ENCODE measurements around the gene AP1G2. TPM values are rescaled to one million over a fixed set of nuclear protein-coding genes. Genes with fewer than 3 reads are reported as not detected.
"Not testable (repeated sequence)": the region's sequence is repeated elsewhere in the genome, so short reads cannot be mapped to it uniquely, and the experiment has no call there.

AP1G2 gene
- total and polyA plus RNA-seq, 2 of the 4 experiments (the other 2 are of a cell fraction): 2.9 to 19.2 TPM

DNA sequence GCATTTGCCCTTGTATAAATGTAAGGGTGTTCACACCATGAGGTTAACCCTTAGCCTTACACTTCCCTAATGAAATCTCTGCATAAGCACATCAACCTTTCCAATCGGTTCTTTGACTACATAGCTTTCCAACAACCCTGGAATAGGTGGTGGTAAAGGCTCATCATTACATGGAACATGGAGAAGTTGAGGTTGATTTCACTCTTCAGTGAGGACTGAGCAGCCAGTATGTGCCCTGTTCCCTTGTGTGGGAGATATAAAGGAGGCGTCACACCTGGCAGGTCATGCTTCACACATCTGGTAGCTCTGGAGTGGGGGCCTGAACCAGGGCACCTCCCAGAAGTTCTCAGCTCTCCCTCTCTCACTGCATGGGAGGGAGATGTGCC, 32.7 kb upstream of the AP1G2 start:
- TF ChIP-seq, protein P1, sequence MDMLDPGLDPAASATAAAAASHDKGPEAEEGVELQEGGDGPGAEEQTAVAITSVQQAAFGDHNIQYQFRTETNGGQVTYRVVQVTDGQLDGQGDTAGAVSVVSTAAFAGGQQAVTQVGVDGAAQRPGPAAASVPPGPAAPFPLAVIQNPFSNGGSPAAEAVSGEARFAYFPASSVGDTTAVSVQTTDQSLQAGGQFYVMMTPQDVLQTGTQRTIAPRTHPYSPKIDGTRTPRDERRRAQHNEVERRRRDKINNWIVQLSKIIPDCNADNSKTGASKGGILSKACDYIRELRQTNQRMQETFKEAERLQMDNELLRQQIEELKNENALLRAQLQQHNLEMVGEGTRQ (IDR thresholded peaks at IDR 0.05; ENCODE audit: low read depth, low read length): no peak
- no peak for TF ChIP-seq MAFK (IDR thresholded peaks at IDR 0.05; ENCODE audit: low read depth, low read length)
- ATAC-seq (ENCODE audit: low read depth): no peak

DNA sequence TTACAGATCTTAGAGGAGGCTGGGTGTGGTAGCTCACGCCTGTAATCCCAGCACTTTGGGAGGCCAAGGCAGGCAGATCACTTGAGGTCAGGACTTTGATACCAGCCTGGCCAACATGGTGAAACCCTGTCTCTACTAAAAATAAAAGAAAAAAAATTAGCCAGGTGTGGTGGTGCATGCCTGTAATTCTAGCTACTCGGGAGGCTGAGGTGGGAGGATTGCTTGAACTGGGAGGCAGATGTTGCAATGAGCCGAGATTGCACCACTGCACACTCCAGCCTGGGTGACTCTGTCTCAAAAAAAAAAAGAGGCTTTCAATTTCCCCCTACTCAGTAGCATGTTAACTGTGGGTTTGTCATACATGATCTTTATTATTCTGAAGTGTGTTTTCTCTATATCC, 26.6 kb upstream of the AP1G2 start:
- intact Hi-C loops (cut with micrococcal nuclease): loop anchor here (2.0 kb wide), 1 partner anchor 29 kb away; no protein-coding TSS in a partner anchor
- H3K23ac ChIP-seq (ENCODE audit: low read depth, low read length); H3K56ac ChIP-seq (ENCODE audit: extremely low read depth, insufficient read depth, low read length); H3K27me3 ChIP-seq (ENCODE audit: control insufficient read depth, insufficient read depth, low read length); dilution Hi-C loops (cut with HindIII; ENCODE audit: low sequenced_read_pairs, unreplicated experiment); H3K9me3 ChIP-seq (ENCODE audit: control insufficient read depth, insufficient read depth, low read length); H3K27ac ChIP-seq (ENCODE audit: insufficient read depth, low read length); ATAC-seq (ENCODE audit: low read depth); H4K8ac ChIP-seq (ENCODE audit: low read depth in 2 of 2, low read length in 2 of 2); in situ Hi-C loops (cut with MboI; ENCODE audit: low sequenced_read_pairs); H2BK15ac ChIP-seq (ENCODE audit: low read depth, low read length); H3K4me1 ChIP-seq (ENCODE audit: control insufficient read depth, insufficient read depth, low read length); H2AK9ac ChIP-seq (replicated peaks; ENCODE audit: low read depth, low read length, poor library complexity); H4K20me1 ChIP-seq (ENCODE audit: insufficient read depth, low read length); H2BK120ac ChIP-seq (ENCODE audit: low read depth, low read length); POLR2A ChIA-PET (ENCODE audit: unreplicated experiment); H4K91ac ChIP-seq (ENCODE audit: insufficient read depth, low read depth, low read length); H3K4ac ChIP-seq (ENCODE audit: low read depth, low read length); H3K18ac ChIP-seq (ENCODE audit: low read depth, low read length); H2BK5ac ChIP-seq (ENCODE audit: low read depth, low read length, poor library complexity, severe bottlenecking); DNase-seq; H3K4me2 ChIP-seq (ENCODE audit: low read depth, low read length); H3K9ac ChIP-seq (ENCODE audit: low read depth, low read length); H3K79me1 ChIP-seq (ENCODE audit: low read depth in 1 of 2, low read length in 2 of 2); H4K5ac ChIP-seq (ENCODE audit: low read depth, low read length); H2AK5ac ChIP-seq (ENCODE audit: low read depth, low read length); H2BK20ac ChIP-seq (ENCODE audit: low read depth, low read length); H3K4me3 ChIP-seq (ENCODE audit: insufficient read depth, low read depth, low read length); H3K36me3 ChIP-seq (ENCODE audit: control insufficient read depth, insufficient read depth, low read length); CTCF ChIA-PET; H2AFZ ChIP-seq (replicated peaks; ENCODE audit: low read length, poor library complexity); H3K14ac ChIP-seq (replicated peaks; ENCODE audit: low read depth, low read length); H3K9me1 ChIP-seq (ENCODE audit: insufficient read depth, low read length); BruUV-seq (replicated peaks): not testable (repeated sequence)
- no CpG with 5 or more reads among the region's 3 CpGs for WGBS, 2 experiments (ENCODE audit: extremely low coverage in 2 of 2, insufficient read length in 1 of 2)

More for the DNA sequence above, 32.7 kb upstream of the AP1G2 start:
- BruUV-seq (replicated peaks): no TSS peak
- H2BK5ac ChIP-seq (ENCODE audit: low read depth, low read length, poor library complexity, severe bottlenecking): no peak overlapping the region
- H3K9ac ChIP-seq (ENCODE audit: low read depth, low read length): no peak overlapping the region
- dilution Hi-C loops (cut with HindIII; ENCODE audit: low sequenced_read_pairs, unreplicated experiment) (no loop called here), intact Hi-C loops (cut with micrococcal nuclease) (no loop called here), in situ Hi-C loops (cut with MboI; ENCODE audit: low sequenced_read_pairs) (no loop called here)
- H3K23ac ChIP-seq (ENCODE audit: low read depth, low read length): no peak overlapping the region
- H2AFZ ChIP-seq (replicated peaks; ENCODE audit: low read length, poor library complexity): no peak overlapping the region
- DNase-seq: no peak
- H2BK15ac ChIP-seq (ENCODE audit: low read depth, low read length): no peak overlapping the region
- WGBS, 2 experiments (ENCODE audit: extremely low coverage in 2 of 2, insufficient read length in 1 of 2): no CpG with 5 or more reads among the region's 2 CpGs
- H4K8ac ChIP-seq (ENCODE audit: low read depth in 2 of 2, low read length in 2 of 2): no peak overlapping the region
- H3K79me1 ChIP-seq (ENCODE audit: low read depth in 1 of 2, low read length in 2 of 2): no peaks in the 10 kb centered on the region
- no peak overlapping the region for H3K14ac ChIP-seq (replicated peaks; ENCODE audit: low read depth, low read length)
- no peaks in the 10 kb centered on the region for H3K4me1 ChIP-seq (ENCODE audit: control insufficient read depth, insufficient read depth, low read length)
- no peak overlapping the region for H2AK5ac ChIP-seq (ENCODE audit: low read depth, low read length)
- no peak overlapping the region for H4K91ac ChIP-seq (ENCODE audit: insufficient read depth, low read depth, low read length)
- no peaks in the 10 kb centered on the region for H4K20me1 ChIP-seq (ENCODE audit: insufficient read depth, low read length)
- H2AK9ac ChIP-seq (replicated peaks; ENCODE audit: low read depth, low read length, poor library complexity): no peak overlapping the region
- no peak overlapping the region for H3K4ac ChIP-seq (ENCODE audit: low read depth, low read length)
- no peak overlapping the region for H3K4me2 ChIP-seq (ENCODE audit: low read depth, low read length)
- H3K56ac ChIP-seq (ENCODE audit: extremely low read depth, insufficient read depth, low read length): no peak overlapping the region
- no peak overlapping the region for H4K5ac ChIP-seq (ENCODE audit: low read depth, low read length)
- H3K18ac ChIP-seq (ENCODE audit: low read depth, low read length): no peak overlapping the region
- no peak overlapping the region for H3K4me3 ChIP-seq (ENCODE audit: insufficient read depth, low read depth, low read length)
- no peaks in the 10 kb centered on the region for H3K36me3 ChIP-seq (ENCODE audit: control insufficient read depth, insufficient read depth, low read length)
- no peaks in the 10 kb centered on the region for H3K27me3 ChIP-seq (ENCODE audit: control insufficient read depth, insufficient read depth, low read length)
- no peaks in the 10 kb centered on the region for H3K9me3 ChIP-seq (ENCODE audit: control insufficient read depth, insufficient read depth, low read length)
- no peak overlapping the region for H2BK120ac ChIP-seq (ENCODE audit: low read depth, low read length)
- H3K27ac ChIP-seq (ENCODE audit: insufficient read depth, low read length): no peak overlapping the region
- H2BK20ac ChIP-seq (ENCODE audit: low read depth, low read length): no peak overlapping the region
- H3K9me1 ChIP-seq (ENCODE audit: insufficient read depth, low read length): no peaks in the 10 kb centered on the region
- POLR2A ChIA-PET (ENCODE audit: unreplicated experiment): no interaction called here
- CTCF ChIA-PET: interaction anchor here (0.5 to 1.6 kb wide), 2 partner anchors 11 to 353 kb away, joined by 4 to 5 read pairs; partner anchors contain the start of gene DHRS4

Data from IMR-90 (cell line).